Activated CD4-positive, alpha-beta T cell treated with anti-CD3 and anti-CD28 coated beads, Interleukin-2, amount 10 ng/mL, durations not matched to agents 7 days and 5 days (primary cell): ENCODE results near the gene UPK1B. TPM values are rescaled to one million over a fixed set of nuclear protein-coding genes. Genes with fewer than 3 reads are reported as not detected.
"Not testable (repeated sequence)": the region's sequence is repeated elsewhere in the genome, so short reads cannot be mapped to it uniquely, and the experiment has no call there.

Experiments used
- CTCF ChIA-PET: fragments of 350-600 bp; sonication (Branson Sonifier 250); formaldehyde crosslinking; loops from one replicate; lab custom pipeline; 2021; ENCODE audit warnings: antibody characterized with exemption; lab: Charles Lee
- POLR2A ChIA-PET: fragments of 350-600 bp; sonication (Branson Sonifier 250); formaldehyde crosslinking; loops from one replicate; lab custom pipeline; 2021; ENCODE audit warnings: antibody characterized with exemption; lab: Charles Lee
- DNase-seq: peaks from one replicate; pipeline ENCODE4 v3.0.0-alpha.2; 2020
- H3K27ac Mint-ChIP-seq: one replicate; pipeline ENCODE4 v1.8.0; 2021; ENCODE audit warnings: mild to moderate bottlenecking, moderate library complexity, mixed read lengths
- H3K27me3 Mint-ChIP-seq: one replicate; pipeline ENCODE4 v1.8.0; 2021; ENCODE audit warnings: mixed read lengths
- H3K36me3 Mint-ChIP-seq: one replicate; pipeline ENCODE4 v1.8.0; 2021; ENCODE audit warnings: low read depth, mixed read lengths
- H3K4me1 Mint-ChIP-seq: one replicate; pipeline ENCODE4 v1.8.0; 2021; ENCODE audit warnings: mixed read lengths
- H3K4me3 Mint-ChIP-seq: one replicate; pipeline ENCODE4 v1.8.0; 2021; ENCODE audit warnings: mild to moderate bottlenecking, moderate library complexity, mixed read lengths
- H3K9me3 Mint-ChIP-seq: one replicate; pipeline ENCODE4 v1.8.0; 2021; ENCODE audit warnings: mixed read lengths
- total RNA-seq, 2 experiments: library from RNA; stranded (reverse); gene quantifications; one replicate each; pipeline ENCODE4 v1.2.3, GENCODE V29; 2021

Gene UPK1B
- total RNA-seq, 2 experiments from 2014 or later, result not detected

- H3K36me3 Mint-ChIP-seq, result peaks cover 64% of the 10 kb centered on the region
- CTCF ChIA-PET, result no interaction called here
Observed at GRCh38 chr3:119234610-119235009, 61.2 kb downstream of the UPK1B start.

GRCh38 chr3:119235151-119235550 lies 61.8 kb downstream of the UPK1B start:
- ChIA-PET CTCF (interaction anchor here (0.6 kb wide), 1 partner anchor 10 kb away, joined by 3 read pairs; no protein-coding TSS in a partner anchor), POLR2A (interaction anchor here (0.5 kb wide), 1 partner anchor 270 kb away, joined by 5 read pairs; no protein-coding TSS in a partner anchor)
- H3K4me3 Mint-ChIP-seq, result no peak overlapping the region
- no peaks in the 10 kb centered on the region for H3K9me3 Mint-ChIP-seq
- DNase-seq, result no peak
- peaks cover 63% of the 10 kb centered on the region for H3K4me1 Mint-ChIP-seq
- H3K36me3 Mint-ChIP-seq, result peaks cover 59% of the 10 kb centered on the region
- H3K27me3 Mint-ChIP-seq, result no peaks in the 10 kb centered on the region
- peak overlapping the region; percentile 48 for H3K27ac Mint-ChIP-seq

More at GRCh38 chr3:119234610-119235009, 61.2 kb downstream of the UPK1B start:
- no peak overlapping the region for H3K4me3 Mint-ChIP-seq
- H3K27ac Mint-ChIP-seq, result peak overlapping the region; percentile 48
- POLR2A ChIA-PET, result interaction anchor here (0.5 kb wide), 1 partner anchor 271 kb away, joined by 5 read pairs; no protein-coding TSS in a partner anchor
- H3K27me3 Mint-ChIP-seq, result no peaks in the 10 kb centered on the region
- no peak for DNase-seq
- peaks cover 58% of the 10 kb centered on the region for H3K4me1 Mint-ChIP-seq
- H3K9me3 Mint-ChIP-seq, result no peaks in the 10 kb centered on the region

- CTCF ChIA-PET, result interaction anchor here (0.9 to 1.0 kb wide), 2 partner anchors 11 to 21 kb away, joined by 3 to 4 read pairs; no protein-coding TSS in a partner anchor
- H3K27me3 Mint-ChIP-seq, result no peaks in the 10 kb centered on the region
- H3K36me3 Mint-ChIP-seq, result peaks cover 46% of the 10 kb centered on the region
- DNase-seq, result peak; percentile 21
- H3K27ac Mint-ChIP-seq, result no peak overlapping the region
- no peaks in the 10 kb centered on the region for H3K9me3 Mint-ChIP-seq
- POLR2A ChIA-PET, result no interaction called here
- peaks cover 66% of the 10 kb centered on the region for H3K4me1 Mint-ChIP-seq
- peak overlapping the region; percentile 22 for H3K4me3 Mint-ChIP-seq
Observed at GRCh38 chr3:119236756-119237155, 63.4 kb downstream of the UPK1B start.

- ChIA-PET CTCF (interaction anchor here (1.0 kb wide), 1 partner anchor 20 kb away, joined by 4 read pairs; no protein-coding TSS in a partner anchor), POLR2A (no interaction called here)
- Mint-ChIP-seq H3K27ac (no peak overlapping the region), H3K4me1 (peaks cover 63% of the 10 kb centered on the region), H3K36me3 (peaks cover 42% of the 10 kb centered on the region), H3K27me3 (no peaks in the 10 kb centered on the region), H3K9me3 (no peaks in the 10 kb centered on the region), H3K4me3 (no peak overlapping the region)
- no peak for DNase-seq
Observed at GRCh38 chr3:119237299-119237698, 63.9 kb downstream of the UPK1B start.

GRCh38 chr3:119238363-119238762 lies 65.0 kb downstream of the UPK1B start:
- peak overlapping the region; percentile 61 for H3K4me3 Mint-ChIP-seq
- peaks cover 58% of the 10 kb centered on the region for H3K4me1 Mint-ChIP-seq
- no peaks in the 10 kb centered on the region for H3K9me3 Mint-ChIP-seq
- no peak for DNase-seq
- ChIA-PET CTCF (no interaction called here), POLR2A (no interaction called here)
- H3K36me3 Mint-ChIP-seq, result peaks cover 35% of the 10 kb centered on the region
- peak overlapping the region; percentile 6 for H3K27ac Mint-ChIP-seq
- no peaks in the 10 kb centered on the region for H3K27me3 Mint-ChIP-seq

GRCh38 chr3:119239206-119239820 lies 65.9 kb downstream of the UPK1B start:
- Mint-ChIP-seq H3K9me3 (no peaks in the 10 kb centered on the region), H3K27me3 (no peaks in the 10 kb centered on the region), H3K4me1 (peaks cover 55% of the 10 kb centered on the region), H3K36me3 (peaks cover 29% of the 10 kb centered on the region), H3K27ac (peak overlapping the region; percentile 95), H3K4me3 (peak overlapping the region; percentile 86)
- ChIA-PET POLR2A (interaction anchor here (0.8 kb wide), 1 partner anchor 259 kb away, joined by 3 read pairs; the partner anchor contains the start of gene TIMMDC1), CTCF (interaction anchor here (0.7 to 1.8 kb wide), 4 partner anchors 20 to 436 kb away, joined by 3 to 4 read pairs (median 4); no protein-coding TSS in a partner anchor)
- DNase-seq, result no peak

GRCh38 chr3:119240101-119240590 lies 66.7 kb downstream of the UPK1B start:
- H3K36me3 Mint-ChIP-seq, result peaks cover 22% of the 10 kb centered on the region
- H3K4me3 Mint-ChIP-seq, result peak overlapping the region; percentile 86
- peak overlapping the region; percentile 95 for H3K27ac Mint-ChIP-seq
- H3K27me3 Mint-ChIP-seq, result no peaks in the 10 kb centered on the region
- ChIA-PET CTCF (interaction anchor here (0.6 to 2.0 kb wide), 11 partner anchors 9 to 437 kb away, joined by 3 to 9 read pairs (median 4); partner anchors contain the start of gene COX17), POLR2A (interaction anchor here (0.8 kb wide), 1 partner anchor 258 kb away, joined by 3 read pairs; the partner anchor contains the start of gene TIMMDC1)
- peaks cover 48% of the 10 kb centered on the region for H3K4me1 Mint-ChIP-seq
- DNase-seq, result peak; percentile 33
- no peaks in the 10 kb centered on the region for H3K9me3 Mint-ChIP-seq

- peak within 1 kb of the TSS; percentile 95 for H3K27ac Mint-ChIP-seq
- peak within 1 kb of the TSS; percentile 86 for H3K4me3 Mint-ChIP-seq
- DNase-seq, result peak; percentile 75
- H3K27me3 Mint-ChIP-seq, result no peaks in the 10 kb centered on the region
- POLR2A ChIA-PET, result interaction anchor here (0.6 to 1.2 kb wide), 2 partner anchors 22 to 473 kb away, joined by 3 read pairs; no protein-coding TSS in a partner anchor
- peaks cover 15% of the 10 kb centered on the region for H3K36me3 Mint-ChIP-seq
- no peaks in the 10 kb centered on the region for H3K9me3 Mint-ChIP-seq
- peaks cover 41% of the 10 kb centered on the region for H3K4me1 Mint-ChIP-seq
- CTCF ChIA-PET, result interaction anchor here (0.6 to 2.0 kb wide), 23 partner anchors 8 to 440 kb away, joined by 3 to 9 read pairs (median 4); partner anchors contain the start of genes ARHGAP31, COX17 and IGSF11
Observed at GRCh38 chr3:119240591-119241434, 67.4 kb downstream of the UPK1B start, which contains the start of gene B4GALT4. TSS of gene B4GALT4 (minus strand) at chr3:119240878. CDS start at chr3:119230099, 10,779 bp downstream.

GRCh38 chr3:119242387-119243057 lies 69.1 kb downstream of the UPK1B start:
- H3K36me3 Mint-ChIP-seq, H3K4me3 Mint-ChIP-seq, H3K9me3 Mint-ChIP-seq, DNase-seq, H3K27ac Mint-ChIP-seq, H3K27me3 Mint-ChIP-seq, POLR2A ChIA-PET: not testable (repeated sequence)
- peaks cover 24% of the 10 kb centered on the region for H3K4me1 Mint-ChIP-seq
- CTCF ChIA-PET, result interaction anchor here (1.3 to 2.0 kb wide), 4 partner anchors 11 to 439 kb away, joined by 4 to 9 read pairs (median 7); partner anchors contain the start of gene IGSF11

- POLR2A ChIA-PET, H3K27ac Mint-ChIP-seq, H3K27me3 Mint-ChIP-seq, H3K36me3 Mint-ChIP-seq, H3K9me3 Mint-ChIP-seq, H3K4me3 Mint-ChIP-seq, DNase-seq: not testable (repeated sequence)
- CTCF ChIA-PET, result interaction anchor here (0.7 to 1.1 kb wide), 2 partner anchors 16 to 394 kb away, joined by 3 to 4 read pairs; no protein-coding TSS in a partner anchor
- peaks cover 23% of the 10 kb centered on the region for H3K4me1 Mint-ChIP-seq
Observed at GRCh38 chr3:119243058-119243529, 69.7 kb downstream of the UPK1B start.

GRCh38 chr3:119243712-119244111 lies 70.3 kb downstream of the UPK1B start:
- no peak for DNase-seq
- ChIA-PET POLR2A (no interaction called here), CTCF (interaction anchor here (0.7 to 1.1 kb wide), 2 partner anchors 15 to 394 kb away, joined by 3 to 4 read pairs; no protein-coding TSS in a partner anchor)
- Mint-ChIP-seq H3K27me3 (peaks cover under 1% of the 10 kb centered on the region), H3K36me3 (peaks cover 5% of the 10 kb centered on the region), H3K9me3 (peaks cover 12% of the 10 kb centered on the region), H3K4me1 (peaks cover 17% of the 10 kb centered on the region), H3K27ac (no peak overlapping the region), H3K4me3 (no peak overlapping the region)
